Activated naive CD8-positive, alpha-beta T cell treated with anti-CD3 and anti-CD28 coated beads for 36 hours (primary cell): ENCODE data around the gene SGPL1. TPM values are rescaled to one million over a fixed set of nuclear protein-coding genes. Genes with fewer than 3 reads are reported as not detected.

ENCODE experiments used
- DNase-seq: peaks from one replicate; pipeline ENCODE4 v3.0.0; 2021
- H3K27ac Mint-ChIP-seq: one replicate; pipeline ENCODE4 v1.8.0; 2022; ENCODE audit warnings: mild to moderate bottlenecking, moderate library complexity, mixed read lengths
- H3K27me3 Mint-ChIP-seq: one replicate; pipeline ENCODE4 v1.8.0; 2022; ENCODE audit warnings: mild to moderate bottlenecking, mixed read lengths
- H3K36me3 Mint-ChIP-seq: one replicate; pipeline ENCODE4 v1.8.0; 2021; ENCODE audit warnings: mild to moderate bottlenecking, mixed read lengths
- H3K4me1 Mint-ChIP-seq: one replicate; pipeline ENCODE4 v1.8.0; 2021; ENCODE audit warnings: mixed read lengths
- H3K4me3 Mint-ChIP-seq: one replicate; pipeline ENCODE4 v1.8.0; 2022; ENCODE audit warnings: mild to moderate bottlenecking, moderate library complexity, mixed read lengths
- H3K9me3 Mint-ChIP-seq: one replicate; pipeline ENCODE4 v1.8.0; 2022; ENCODE audit warnings: mixed read lengths
- total RNA-seq, 2 experiments: library from RNA; stranded (reverse); gene quantifications; one replicate each; pipeline ENCODE4 v1.2.3, GENCODE V29; 2021

Gene SGPL1
- total RNA-seq, 2 experiments from 2014 or later, result 17.3 to 19.5 TPM

DNA sequence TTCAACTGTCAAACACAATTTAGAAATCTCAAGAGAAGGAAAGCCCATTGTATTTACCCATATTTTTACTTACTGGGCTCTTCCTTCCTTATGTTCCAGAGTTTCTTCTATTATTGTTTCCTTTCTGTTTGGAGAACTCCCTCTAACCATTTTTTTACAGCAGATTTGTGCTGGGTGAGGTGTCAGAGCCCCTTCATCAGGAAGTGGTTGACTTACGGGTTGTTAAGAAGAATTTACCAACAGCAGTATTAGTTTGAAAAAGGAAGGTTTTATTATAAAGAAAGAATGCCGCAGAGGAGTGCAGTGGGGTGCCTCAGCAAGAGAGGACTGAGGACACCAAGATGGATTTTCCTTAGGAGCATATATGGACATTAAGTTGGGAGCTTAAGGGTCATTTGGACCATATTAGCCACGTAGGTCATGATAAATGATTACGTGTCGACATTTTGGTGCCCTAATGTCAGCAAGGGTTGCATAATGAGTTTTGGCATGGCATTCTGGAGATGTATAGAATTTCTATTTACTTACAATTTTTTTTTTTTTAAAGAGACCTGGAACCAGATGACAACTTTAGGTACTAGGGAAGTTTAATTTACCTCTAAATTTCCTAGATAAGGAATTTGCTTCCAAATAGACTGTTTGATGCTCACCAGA, 24.2 kb upstream of the SGPL1 start:
- DNase-seq, result no peak
- Mint-ChIP-seq H3K4me3 (no peak overlapping the region), H3K27ac (no peak overlapping the region), H3K36me3 (no peaks in the 10 kb centered on the region), H3K27me3 (peaks cover 8% of the 10 kb centered on the region), H3K9me3 (peaks cover under 1% of the 10 kb centered on the region), H3K4me1 (peaks cover 23% of the 10 kb centered on the region)

DNA sequence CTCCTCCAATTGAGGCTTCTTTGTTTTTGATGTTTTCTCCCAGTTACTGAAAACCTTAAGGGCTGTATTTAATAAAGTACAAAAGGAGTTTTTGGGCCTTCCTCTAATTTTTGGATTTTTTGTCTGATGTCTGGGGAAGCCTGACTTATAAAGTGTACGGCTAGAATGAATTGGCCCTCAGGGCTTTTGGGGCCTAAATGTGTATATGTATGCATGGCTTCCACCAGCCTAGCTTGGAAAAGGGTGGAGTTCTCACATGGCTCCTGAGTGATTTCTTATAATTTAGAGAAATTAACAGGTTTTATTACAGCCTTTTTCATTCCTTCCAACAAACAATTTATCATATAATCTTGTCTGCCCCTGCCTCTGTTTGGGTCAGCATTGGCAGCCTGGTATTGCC, 20.1 kb upstream of the SGPL1 start:
- Mint-ChIP-seq H3K9me3 (peaks cover 6% of the 10 kb centered on the region), H3K4me1 (peaks cover 9% of the 10 kb centered on the region)

DNA sequence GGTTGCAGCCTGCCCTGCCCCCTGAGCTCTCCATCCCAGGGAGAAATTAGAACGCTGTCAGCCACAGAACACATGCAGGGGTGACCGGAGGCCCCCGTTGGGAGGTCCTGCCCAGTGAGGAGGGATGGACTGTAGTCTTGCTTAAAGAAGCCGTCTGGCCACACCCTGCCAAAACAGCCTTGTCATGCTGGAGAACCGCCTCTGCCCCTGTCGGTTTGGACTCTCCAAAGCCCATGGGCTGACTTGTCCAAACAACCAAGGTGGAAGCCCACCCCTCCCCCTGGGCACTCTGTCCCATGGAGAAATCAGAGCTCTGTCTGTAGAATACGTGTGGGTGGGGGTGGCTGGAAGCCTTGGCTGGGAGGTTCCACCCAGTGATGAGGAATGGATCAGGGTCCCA, 17.9 kb upstream of the SGPL1 start:
- H3K27me3 Mint-ChIP-seq, result peaks cover 5% of the 10 kb centered on the region
- H3K27ac Mint-ChIP-seq, result no peak overlapping the region
- H3K36me3 Mint-ChIP-seq, result no peaks in the 10 kb centered on the region
- no peak overlapping the region for H3K4me3 Mint-ChIP-seq
- no peak for DNase-seq
- H3K4me1 Mint-ChIP-seq, result no peaks in the 10 kb centered on the region
- H3K9me3 Mint-ChIP-seq, result peaks cover 6% of the 10 kb centered on the region

More for the DNA sequence above, 20.1 kb upstream of the SGPL1 start:
- Mint-ChIP-seq H3K36me3 (no peaks in the 10 kb centered on the region), H3K4me3 (no peak overlapping the region), H3K27ac (no peak overlapping the region), H3K27me3 (peaks cover 5% of the 10 kb centered on the region)
- no peak for DNase-seq

DNA sequence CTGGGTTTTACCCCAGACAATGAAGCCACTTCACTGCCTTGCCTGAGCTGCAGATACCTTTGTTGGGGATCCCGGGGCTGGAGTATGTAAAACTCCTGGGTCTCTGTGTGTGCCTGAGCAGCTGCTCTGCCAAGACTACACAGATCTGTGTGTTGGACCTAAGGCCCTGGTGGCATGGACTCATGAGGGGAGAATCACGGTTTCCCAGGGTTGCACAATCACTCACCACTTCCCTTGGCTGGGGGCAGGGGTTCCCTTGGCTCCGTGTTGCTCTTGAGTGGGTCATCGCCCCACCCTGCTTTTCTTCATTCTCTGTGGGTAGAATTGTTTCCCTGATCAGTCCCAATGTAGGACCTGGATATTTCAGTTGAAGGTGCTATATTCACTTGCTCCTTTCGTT, 16.6 kb upstream of the SGPL1 start:
- Mint-ChIP-seq H3K27ac (no peak overlapping the region), H3K36me3 (no peaks in the 10 kb centered on the region), H3K9me3 (peaks cover 6% of the 10 kb centered on the region), H3K4me1 (no peaks in the 10 kb centered on the region), H3K27me3 (peaks cover 9% of the 10 kb centered on the region), H3K4me3 (no peak overlapping the region)
- no peak for DNase-seq

DNA sequence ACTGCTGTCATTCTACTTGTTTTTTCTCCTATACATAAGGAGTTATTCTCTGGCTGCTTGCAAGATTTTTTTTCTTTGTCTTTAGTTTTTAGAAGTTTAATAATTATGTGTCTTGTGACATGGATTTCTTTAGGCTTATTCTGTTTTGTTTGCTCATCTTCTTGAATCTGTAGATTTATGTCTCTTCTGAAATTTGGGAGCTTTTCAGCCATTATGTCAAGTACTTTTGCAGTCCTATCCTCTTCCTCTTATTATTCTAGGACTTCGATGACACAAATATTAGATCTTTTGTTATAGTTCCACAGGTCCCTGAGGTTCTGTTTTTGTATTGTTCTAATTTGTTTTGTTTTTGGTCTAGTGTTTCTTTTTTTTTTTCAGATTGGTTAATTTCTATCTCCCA, 13.9 kb upstream of the SGPL1 start:
- H3K4me3 Mint-ChIP-seq, result no peak overlapping the region
- H3K36me3 Mint-ChIP-seq, result no peaks in the 10 kb centered on the region
- no peak overlapping the region for H3K27ac Mint-ChIP-seq
- no peak for DNase-seq
- peaks cover 3% of the 10 kb centered on the region for H3K9me3 Mint-ChIP-seq
- H3K4me1 Mint-ChIP-seq, result no peaks in the 10 kb centered on the region
- peaks cover 11% of the 10 kb centered on the region for H3K27me3 Mint-ChIP-seq

DNA sequence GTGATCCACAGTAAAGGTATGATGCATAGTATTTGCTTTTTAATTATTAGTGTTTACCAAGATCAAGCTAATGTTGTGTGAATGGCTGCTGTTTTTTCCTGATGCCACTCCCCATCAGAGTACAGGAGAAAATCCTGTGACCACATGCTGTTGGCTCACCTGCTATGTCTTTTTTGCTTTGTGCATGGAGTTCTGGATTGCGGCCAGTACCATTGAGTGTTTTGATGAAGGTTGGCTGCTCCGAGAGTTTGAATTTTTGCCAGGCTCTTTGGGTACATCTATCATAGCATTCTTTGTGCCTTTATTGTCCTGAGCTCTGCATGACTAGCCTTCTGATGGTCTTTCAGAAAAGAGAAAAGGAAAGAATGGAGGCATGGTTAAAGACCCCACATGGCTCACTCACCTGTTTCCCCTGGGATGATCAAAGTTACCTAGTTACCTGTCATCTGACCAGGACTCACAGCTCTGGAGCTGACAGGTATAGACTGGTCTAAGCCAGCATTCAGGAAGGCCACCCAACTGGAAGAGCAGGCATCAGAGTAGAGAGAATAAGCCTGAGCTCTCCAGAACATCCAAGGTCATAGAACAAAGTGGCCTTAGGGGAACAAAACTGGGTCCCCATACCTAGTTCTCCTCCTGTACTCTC, 11.8 kb upstream of the SGPL1 start:
- Mint-ChIP-seq H3K4me3 (no peak overlapping the region), H3K4me1 (no peaks in the 10 kb centered on the region), H3K9me3 (no peaks in the 10 kb centered on the region), H3K36me3 (no peaks in the 10 kb centered on the region), H3K27ac (no peak overlapping the region), H3K27me3 (peaks cover 5% of the 10 kb centered on the region)
- DNase-seq, result no peak

DNA sequence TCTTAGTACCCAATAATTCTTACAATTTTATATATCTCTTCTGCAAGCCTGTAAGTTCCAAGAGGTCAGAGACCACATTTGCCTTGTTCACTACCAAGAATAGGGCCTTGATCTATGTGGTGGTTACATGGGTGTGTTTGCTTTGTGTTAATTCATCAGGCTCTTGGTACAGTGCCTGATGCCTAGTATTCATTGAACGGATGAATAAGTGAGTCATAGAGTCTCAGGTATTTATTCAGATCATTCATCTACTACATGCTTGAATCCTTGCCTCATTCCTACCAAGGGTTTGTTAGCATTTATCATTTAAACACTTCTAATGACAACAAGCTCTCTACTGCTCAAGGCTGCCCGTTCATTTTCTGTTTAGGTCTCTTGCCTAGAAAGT, 11.3 kb upstream of the SGPL1 start:
- no peak for DNase-seq
- Mint-ChIP-seq H3K27me3 (peaks cover 5% of the 10 kb centered on the region), H3K36me3 (no peaks in the 10 kb centered on the region), H3K4me3 (no peak overlapping the region), H3K4me1 (no peaks in the 10 kb centered on the region), H3K27ac (no peak overlapping the region), H3K9me3 (no peaks in the 10 kb centered on the region)

DNA sequence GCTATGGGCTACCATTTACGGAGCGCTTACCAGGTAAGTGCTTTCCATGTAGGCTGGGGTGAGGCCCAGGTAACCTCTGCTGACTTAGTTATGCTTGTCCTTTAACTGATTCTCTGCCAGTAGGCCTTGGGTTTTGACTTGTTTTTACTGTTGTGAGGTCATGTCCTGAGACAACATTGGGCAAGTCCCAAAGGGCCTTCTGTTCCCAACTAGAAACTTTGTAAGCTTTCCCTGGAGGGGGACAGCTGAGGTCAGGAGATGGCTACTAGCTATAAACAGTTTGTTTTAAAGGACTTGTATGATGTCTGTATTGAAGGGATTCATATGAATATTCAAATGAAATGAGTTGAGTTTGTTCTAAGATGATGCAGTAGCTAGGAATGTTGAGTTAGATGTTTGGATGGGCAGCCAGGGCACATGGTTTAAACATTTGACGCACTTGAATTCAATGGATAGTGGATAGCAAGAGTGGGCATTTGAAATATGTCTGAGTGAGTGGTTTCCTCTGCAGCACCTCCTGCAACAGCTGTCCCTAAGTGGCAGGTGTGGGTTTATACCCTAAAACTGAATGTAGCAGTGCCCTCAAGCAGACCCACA, 10.0 kb upstream of the SGPL1 start:
- peaks cover 5% of the 10 kb centered on the region for H3K27me3 Mint-ChIP-seq
- no peak overlapping the region for H3K4me3 Mint-ChIP-seq
- no peaks in the 10 kb centered on the region for H3K4me1 Mint-ChIP-seq
- no peak for DNase-seq
- no peaks in the 10 kb centered on the region for H3K36me3 Mint-ChIP-seq
- no peaks in the 10 kb centered on the region for H3K9me3 Mint-ChIP-seq
- H3K27ac Mint-ChIP-seq, result no peak overlapping the region

DNA sequence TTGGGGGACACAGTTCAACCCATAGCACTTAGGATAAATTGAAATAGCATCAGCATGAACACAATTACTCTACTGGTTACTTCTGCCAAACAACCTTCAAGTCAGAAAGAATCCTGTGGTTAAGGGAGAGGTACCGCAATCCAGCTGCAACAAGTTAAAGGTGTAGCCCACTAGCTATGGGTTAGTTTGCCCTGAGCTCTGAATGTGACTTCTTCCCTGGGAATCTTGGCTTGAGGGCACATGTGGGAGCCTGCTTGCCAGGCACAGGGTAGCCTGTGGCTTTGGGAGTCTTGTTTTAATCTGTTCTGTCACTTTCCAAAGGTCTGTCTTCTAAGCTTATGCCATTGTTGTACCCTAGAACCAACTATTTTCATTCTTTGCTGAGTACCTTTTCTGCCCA, 8.9 kb upstream of the SGPL1 start:
- no peak overlapping the region for H3K4me3 Mint-ChIP-seq
- DNase-seq, result no peak
- H3K27me3 Mint-ChIP-seq, result peaks cover 5% of the 10 kb centered on the region
- H3K4me1 Mint-ChIP-seq, result no peaks in the 10 kb centered on the region
- no peaks in the 10 kb centered on the region for H3K36me3 Mint-ChIP-seq
- H3K27ac Mint-ChIP-seq, result no peak overlapping the region
- H3K9me3 Mint-ChIP-seq, result no peaks in the 10 kb centered on the region

DNA sequence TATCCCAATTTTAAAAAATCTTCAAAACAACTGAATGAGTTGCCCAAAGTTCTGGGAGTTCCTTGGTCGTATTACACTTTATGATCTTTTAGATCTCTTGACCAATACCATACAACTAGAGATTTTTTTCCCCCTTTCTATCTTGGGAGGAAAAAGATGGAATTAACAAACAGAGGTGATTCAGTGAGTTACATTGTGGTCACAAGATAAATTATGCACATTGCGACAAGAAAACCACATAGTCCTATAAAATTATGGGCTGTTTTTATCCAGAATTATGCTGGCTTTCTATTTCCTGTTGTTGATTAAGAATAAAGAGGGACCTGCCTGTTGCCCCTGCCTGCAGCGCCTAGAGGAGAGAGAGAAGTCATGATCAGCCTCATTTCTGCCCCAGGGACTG, 8.2 kb upstream of the SGPL1 start:
- no peak for DNase-seq
- Mint-ChIP-seq H3K36me3 (no peaks in the 10 kb centered on the region), H3K27me3 (peaks cover 5% of the 10 kb centered on the region), H3K27ac (no peak overlapping the region), H3K4me1 (no peaks in the 10 kb centered on the region), H3K4me3 (no peak overlapping the region), H3K9me3 (no peaks in the 10 kb centered on the region)

DNA sequence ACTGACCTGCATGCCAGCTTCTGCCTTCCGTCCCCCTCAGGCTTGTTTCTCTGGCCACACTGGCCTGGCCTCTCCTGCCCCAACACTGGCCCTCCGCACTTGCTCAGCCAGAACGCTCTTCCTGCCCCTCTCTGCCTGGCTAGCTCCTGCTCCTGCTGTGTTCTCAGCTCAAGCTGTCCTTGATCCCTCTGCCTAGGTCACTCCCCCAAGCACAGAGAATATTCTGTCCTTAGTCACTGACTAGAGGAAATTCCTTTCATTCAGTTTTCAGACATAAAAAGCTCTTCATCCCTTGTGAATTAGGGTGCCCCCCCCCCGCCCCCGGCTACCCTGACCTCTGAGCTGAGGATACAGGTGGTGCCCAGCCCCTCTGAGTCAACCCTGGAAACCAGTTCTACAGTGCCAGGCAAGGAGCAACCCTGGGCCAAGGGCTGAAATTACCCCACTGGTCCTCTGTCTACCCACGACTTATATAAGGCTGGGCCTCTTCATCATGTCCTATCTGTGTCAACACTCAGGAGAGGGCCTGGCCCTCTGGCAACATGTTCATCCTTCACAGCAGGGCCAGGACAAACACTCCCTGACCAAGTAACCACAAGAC, 6.6 kb upstream of the SGPL1 start:
- peaks cover 2% of the 10 kb centered on the region for H3K27me3 Mint-ChIP-seq
- DNase-seq, result no peak
- no peaks in the 10 kb centered on the region for H3K36me3 Mint-ChIP-seq
- H3K4me3 Mint-ChIP-seq, result no peak overlapping the region
- H3K9me3 Mint-ChIP-seq, result no peaks in the 10 kb centered on the region
- no peak overlapping the region for H3K27ac Mint-ChIP-seq
- peaks cover under 1% of the 10 kb centered on the region for H3K4me1 Mint-ChIP-seq

DNA sequence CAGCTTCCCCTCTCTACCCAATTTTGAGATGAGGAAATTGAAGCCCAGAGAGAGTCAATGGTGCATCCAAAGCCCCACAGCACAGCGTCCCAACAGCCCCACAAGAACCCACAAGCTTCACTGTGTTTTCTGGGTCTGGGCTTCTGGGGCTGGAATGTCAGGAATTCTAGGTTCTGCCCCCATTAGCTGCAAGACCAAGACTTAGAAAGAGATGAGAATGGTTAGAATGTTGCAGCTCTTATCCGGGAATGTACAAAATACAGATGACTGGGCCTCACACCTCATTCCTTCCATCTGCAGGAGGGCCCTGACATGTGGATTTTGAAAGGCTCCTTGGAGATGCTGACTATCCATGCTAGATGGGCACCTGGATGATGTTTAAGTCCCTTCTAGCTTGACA, 6.0 kb upstream of the SGPL1 start:
- no peak overlapping the region for H3K4me3 Mint-ChIP-seq
- H3K36me3 Mint-ChIP-seq, result no peaks in the 10 kb centered on the region
- no peaks in the 10 kb centered on the region for H3K9me3 Mint-ChIP-seq
- DNase-seq, result no peak
- no peak overlapping the region for H3K27ac Mint-ChIP-seq
- H3K4me1 Mint-ChIP-seq, result peaks cover 3% of the 10 kb centered on the region
- no peaks in the 10 kb centered on the region for H3K27me3 Mint-ChIP-seq

DNA sequence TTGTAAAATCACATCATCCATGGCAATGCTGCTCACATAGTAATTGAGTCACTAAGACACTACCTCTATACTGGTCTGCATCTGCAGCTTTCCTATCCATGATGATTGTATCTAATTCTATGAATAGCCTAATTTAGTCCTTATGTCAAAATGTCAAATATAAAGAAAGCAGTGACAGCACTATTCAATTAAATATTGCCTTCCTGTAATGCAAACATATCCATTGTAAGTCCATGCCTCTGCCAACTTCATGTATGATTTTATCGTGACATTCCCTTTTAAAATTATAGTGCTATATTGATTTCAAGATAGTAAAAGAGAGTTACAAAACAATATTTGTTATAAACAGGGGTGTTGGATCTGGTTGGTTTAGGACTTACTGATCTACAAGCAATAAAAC, 4.8 kb upstream of the SGPL1 start:
- H3K4me3 Mint-ChIP-seq, result no peak overlapping the region
- H3K27ac Mint-ChIP-seq, result no peak overlapping the region
- no peaks in the 10 kb centered on the region for H3K27me3 Mint-ChIP-seq
- H3K4me1 Mint-ChIP-seq, result peaks cover 5% of the 10 kb centered on the region
- no peak for DNase-seq
- no peaks in the 10 kb centered on the region for H3K9me3 Mint-ChIP-seq
- H3K36me3 Mint-ChIP-seq, result no peaks in the 10 kb centered on the region

DNA sequence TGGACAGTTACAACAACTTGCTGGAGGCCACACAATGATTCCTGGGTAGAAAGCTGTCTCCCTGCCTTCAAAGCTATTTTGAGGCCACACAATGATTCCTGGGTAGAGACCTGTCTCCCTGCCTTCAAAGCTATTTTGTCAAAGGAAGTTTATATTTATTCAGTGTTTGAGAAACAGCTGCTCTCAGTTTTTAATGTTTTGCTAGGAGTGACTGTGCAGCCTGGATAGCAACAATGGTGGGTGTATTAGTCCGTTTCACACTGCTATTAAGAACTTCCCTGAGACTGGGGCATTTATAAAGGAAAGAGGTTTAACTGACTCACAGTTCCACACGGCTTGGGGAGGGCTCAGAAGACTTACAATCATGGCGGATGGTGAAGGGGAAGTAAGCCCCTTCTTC, 3.9 kb upstream of the SGPL1 start:
- Mint-ChIP-seq H3K27me3 (no peaks in the 10 kb centered on the region), H3K4me1 (peaks cover 10% of the 10 kb centered on the region), H3K9me3 (no peaks in the 10 kb centered on the region), H3K27ac (no peak overlapping the region), H3K36me3 (no peaks in the 10 kb centered on the region), H3K4me3 (no peak overlapping the region)
- DNase-seq, result no peak

DNA sequence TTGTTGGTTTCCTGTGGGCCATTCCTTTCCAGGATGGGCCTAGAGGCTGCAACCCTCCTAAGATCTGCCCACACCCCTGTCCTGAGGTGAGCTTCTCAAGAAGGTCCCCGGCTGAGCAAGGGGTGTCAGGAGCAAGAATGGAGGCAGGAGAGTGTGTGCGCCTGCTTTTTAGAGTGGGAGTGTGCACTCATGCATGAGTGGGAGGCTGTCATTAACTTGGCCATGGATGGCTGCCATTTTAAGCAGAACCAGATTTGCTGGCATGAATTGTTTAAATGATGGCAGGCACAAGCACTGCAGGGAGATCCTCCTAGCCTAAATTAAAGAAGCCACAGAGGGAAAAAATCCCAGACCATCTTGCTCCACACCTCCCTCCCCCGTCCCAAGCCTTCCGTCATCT, 2.9 kb upstream of the SGPL1 start:
- Mint-ChIP-seq H3K27ac (no peak overlapping the region), H3K9me3 (no peaks in the 10 kb centered on the region), H3K27me3 (no peaks in the 10 kb centered on the region), H3K4me3 (no peak overlapping the region), H3K4me1 (peaks cover 15% of the 10 kb centered on the region), H3K36me3 (peaks cover 3% of the 10 kb centered on the region)
- no peak for DNase-seq

DNA sequence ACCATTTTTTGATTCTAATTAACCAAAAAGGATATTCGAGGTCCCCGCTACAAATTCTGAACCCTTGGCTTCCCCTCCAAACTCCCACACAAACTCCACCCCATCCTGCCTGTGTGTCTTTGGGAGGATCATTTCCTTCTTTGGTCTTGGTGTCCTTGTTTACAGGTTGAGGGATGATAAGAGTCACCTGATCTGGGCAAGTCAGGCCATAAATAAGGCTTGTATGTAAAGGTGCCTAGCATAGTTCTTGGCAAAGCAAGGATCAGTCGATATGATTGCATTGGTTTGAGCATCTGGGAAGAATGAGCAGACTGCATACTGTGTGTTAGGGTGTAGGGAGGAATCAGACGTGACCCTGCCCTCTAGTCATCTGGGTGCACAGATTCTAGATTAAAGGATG, 1.6 kb upstream of the SGPL1 start:
- DNase-seq, result no peak
- H3K36me3 Mint-ChIP-seq, result peaks cover 6% of the 10 kb centered on the region
- H3K27me3 Mint-ChIP-seq, result no peaks in the 10 kb centered on the region
- H3K4me1 Mint-ChIP-seq, result peaks cover 17% of the 10 kb centered on the region
- H3K4me3 Mint-ChIP-seq, result no peak overlapping the region
- no peaks in the 10 kb centered on the region for H3K9me3 Mint-ChIP-seq
- H3K27ac Mint-ChIP-seq, result no peak overlapping the region
